ENCODE results near the gene RILPL2.
"Not testable (repeated sequence)": the region's sequence is repeated elsewhere in the genome, so short reads cannot be mapped to it uniquely, and the experiment has no call there.

RILPL2 gene

DNA sequence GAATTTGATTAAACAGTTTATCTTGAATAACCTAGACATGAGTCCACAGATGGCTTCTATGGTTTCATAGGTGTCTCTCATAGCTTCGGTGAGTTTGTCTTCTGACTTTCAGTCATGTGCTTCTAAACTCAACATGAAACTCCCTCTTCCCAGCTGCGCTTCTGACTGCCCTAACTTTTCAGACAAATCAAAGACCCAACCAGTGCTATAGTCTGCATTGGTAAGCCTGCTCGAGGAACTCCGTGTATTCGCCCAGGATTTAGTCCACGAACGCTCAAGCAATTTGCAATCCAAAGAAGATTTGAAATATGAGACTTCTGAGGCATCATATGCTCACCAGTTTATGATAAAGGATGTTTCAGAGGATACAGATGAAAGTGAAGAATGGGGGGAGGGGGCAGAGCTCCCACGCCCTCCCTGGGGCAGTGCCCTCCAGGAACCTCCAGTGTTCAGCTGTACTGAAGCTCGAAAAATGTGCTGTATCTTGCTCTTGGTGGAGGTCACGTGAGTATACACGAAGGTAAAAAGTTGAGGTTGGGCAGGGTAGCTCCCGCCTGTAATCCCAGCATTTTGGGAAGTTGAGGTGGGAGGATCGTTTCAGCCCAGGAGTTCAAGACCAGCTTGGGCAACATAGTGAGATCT, 5.2 kb upstream of the RILPL2 start:
- DNase-seq (ENCODE audit: insufficient read length, low spot score) (no peak), FAIRE-seq (no peak)
- TF ChIP-seq POLR2A (IDR thresholded peaks at IDR 0.05; ENCODE audit: low read depth, low read length): no peak

DNA sequence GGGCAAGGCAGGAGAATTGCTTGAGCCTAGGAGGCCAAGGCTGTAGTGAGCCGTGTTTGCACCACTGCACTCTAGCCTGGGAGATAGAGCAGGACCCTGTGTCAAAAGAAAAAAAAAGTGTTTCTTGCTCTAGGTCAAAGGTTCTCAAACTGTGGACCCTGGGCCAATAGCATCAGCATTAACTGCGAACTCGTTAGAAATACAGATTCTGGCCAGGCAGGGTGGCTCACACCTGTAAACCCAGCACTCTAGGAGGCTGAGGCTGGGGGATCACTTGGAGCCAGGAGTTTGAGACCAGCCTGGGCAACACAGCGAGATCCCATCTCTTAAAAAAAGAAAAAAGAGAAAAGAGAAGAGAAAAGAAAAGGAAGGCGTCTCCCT, 858 bp downstream of the RILPL2 start:
- FAIRE-seq: no peak
- TF ChIP-seq POLR2A (IDR thresholded peaks at IDR 0.05; ENCODE audit: low read depth, low read length): no peak

DNA sequence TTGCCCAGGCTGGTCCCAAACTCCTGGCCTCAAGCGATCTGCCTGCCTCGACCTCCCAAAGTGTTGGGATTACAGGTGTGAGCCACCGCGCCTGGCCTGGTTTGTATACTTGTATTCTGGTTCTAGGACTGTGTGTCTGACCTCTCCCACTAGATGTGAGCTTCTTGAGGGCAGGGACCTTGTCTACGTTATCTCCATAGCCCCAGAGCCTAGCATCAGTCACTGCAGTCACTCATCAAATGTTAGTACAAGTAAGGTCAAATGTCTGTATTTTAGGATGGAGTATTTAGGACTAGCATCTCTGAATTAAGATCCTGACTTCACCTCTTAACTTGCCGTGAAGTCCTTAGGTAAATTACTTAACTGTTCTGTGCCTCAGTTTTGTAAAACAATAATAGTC, 2.9 kb downstream of the RILPL2 start:
- no peak for FAIRE-seq
- DNase-seq (ENCODE audit: insufficient read length, low spot score): no peak
- no peak for TF ChIP-seq POLR2A (IDR thresholded peaks at IDR 0.05; ENCODE audit: low read depth, low read length)

More for the DNA sequence above, 858 bp downstream of the RILPL2 start:
- DNase-seq (ENCODE audit: insufficient read length, low spot score): no peak

DNA sequence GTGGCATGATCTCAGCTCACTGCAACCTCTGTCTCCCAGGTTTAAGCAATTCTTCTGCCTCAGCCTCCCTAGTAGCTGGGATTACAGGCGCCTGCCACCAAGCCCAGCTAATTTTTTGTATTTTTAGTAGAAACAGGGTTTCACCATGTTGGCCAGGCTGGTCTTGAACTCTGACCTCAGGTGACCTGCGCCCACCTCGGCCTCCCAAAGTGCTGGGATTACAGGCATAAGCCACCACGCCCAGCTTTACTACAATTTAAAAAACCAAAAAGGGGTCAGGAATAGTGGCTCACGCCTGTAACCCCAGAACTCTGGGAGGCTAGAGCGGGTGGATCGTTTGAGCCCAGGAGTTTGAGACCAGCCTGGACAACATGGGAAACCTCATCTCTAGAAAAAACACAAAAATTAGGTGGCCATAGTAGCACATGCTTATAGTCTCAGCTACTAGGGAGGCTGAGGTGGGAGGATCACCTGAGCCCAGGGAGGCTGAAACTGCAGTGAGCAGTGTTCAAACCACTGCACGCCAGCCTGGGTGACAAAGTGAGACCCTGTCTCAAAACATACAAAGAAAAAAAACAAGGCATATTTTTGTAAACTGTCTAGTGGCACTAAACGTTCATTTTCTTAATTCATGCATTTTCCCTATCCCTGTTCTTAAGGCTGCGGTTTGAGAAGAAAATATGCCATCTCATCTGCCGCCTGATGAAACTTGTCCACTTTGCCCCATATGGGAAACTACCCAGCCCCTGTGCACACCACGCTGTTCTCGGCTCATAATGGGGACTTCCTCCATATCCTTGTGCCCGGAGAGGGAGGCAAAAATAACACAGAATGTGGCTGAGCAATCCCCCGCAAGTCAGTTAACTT, 4.3 kb downstream of the RILPL2 start:
- FAIRE-seq; DNase-seq (ENCODE audit: insufficient read length, low spot score): not testable (repeated sequence)

DNA sequence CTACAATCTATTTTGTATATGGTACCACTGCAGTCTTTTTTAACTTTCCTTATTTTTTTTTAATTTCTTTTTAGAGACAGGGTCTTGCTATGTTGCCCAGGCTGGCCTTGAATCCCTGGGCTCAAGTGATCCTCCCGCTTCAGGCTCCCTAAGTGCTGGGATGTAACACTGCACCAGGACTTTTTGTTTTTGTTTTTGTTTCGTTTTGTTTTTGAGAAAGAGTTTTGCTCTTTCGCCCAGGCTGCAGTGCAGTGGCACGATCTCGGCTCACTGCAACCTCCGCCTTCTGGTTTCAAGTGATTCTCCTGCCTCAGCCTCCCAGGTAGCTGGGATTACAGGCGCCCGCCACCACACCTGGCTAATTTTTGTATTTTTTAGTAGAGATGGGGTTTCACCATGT, 7.4 kb downstream of the RILPL2 start:
- not testable (repeated sequence) for FAIRE-seq; DNase-seq (ENCODE audit: insufficient read length, low spot score)

DNA sequence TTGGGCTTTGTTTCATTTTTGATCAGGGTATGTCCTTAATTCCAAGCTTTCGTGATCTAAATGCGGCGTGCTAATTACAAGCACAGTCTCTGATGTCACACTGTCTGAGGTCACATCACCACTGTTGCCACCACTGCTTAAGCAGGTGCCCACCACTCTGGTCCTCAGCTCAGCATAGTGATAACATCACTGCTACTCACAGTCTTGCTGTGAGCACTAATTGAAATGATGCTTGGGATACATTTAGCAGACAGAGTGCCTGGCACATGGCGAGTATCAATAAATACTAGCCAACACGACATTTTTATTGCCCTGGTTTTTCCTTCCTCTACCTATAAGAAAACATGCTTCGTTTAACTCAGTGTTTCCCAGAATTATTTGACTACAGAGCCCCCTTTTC, 7.9 kb downstream of the RILPL2 start:
- DNase-seq (ENCODE audit: insufficient read length, low spot score) (no peak), FAIRE-seq (no peak)
- no peak for TF ChIP-seq POLR2A (IDR thresholded peaks at IDR 0.05; ENCODE audit: low read depth, low read length)

DNA sequence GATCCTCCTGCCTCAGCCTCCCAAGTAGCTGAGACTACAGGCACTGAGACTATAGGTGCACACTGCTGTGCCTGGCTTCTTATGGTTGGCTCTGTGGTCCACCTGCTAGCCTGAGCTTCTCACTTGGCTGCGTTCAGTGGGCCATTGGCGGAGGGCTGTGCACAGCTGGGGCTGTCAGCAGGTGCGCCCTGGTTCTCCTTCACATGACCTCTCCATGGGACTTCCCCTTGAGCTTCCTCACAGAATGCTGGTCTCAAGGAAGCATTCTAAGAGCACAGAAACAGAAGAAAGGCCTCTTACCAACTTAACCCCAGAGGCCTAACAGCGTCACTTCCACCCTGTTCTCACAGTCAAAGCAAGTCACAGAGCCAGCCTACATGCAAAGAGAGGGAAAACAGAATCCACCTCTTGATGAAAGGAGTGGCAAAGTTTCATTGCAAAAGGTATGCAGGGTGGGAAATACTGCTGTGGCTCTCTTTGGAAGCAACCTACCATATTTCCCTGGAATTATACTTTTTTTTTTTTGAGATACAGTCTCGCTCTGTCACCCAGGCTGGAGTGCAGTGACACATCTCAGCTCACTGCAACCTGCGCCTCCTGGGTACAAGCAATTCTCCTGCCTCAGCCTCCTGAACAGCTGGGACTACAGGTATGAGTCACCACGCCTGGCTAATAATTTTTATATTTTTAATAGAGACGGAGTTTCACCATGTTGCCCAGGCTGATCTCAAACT, 9.3 kb downstream of the RILPL2 start:
- TF ChIP-seq POLR2A (IDR thresholded peaks at IDR 0.05; ENCODE audit: low read depth, low read length): no peak
- FAIRE-seq: no peak
- DNase-seq (ENCODE audit: insufficient read length, low spot score): no peak

DNA sequence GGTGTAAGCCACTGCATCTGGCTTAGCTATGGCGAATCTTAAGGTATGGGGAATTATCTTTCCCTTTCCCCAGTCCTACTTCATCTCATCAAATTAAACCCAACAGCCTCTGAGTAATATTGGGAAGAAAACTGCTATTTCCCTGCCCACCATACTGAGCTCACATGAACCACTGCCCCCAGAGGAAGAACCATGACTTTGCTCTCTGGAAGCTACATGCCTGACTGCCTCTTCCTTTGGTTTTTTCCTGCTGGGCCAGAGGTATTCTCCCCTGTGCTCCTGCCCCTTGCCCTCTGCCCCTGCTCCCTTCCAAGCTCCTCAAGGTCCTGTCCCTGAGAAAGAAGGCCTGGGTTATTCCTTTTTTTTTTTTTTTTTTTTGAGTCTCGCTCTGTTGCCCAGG, 15.2 kb downstream of the RILPL2 start:
- no peak for DNase-seq (ENCODE audit: insufficient read length, low spot score)
- no peak for TF ChIP-seq POLR2A (IDR thresholded peaks at IDR 0.05; ENCODE audit: low read depth, low read length)
- no peak for FAIRE-seq

DNA sequence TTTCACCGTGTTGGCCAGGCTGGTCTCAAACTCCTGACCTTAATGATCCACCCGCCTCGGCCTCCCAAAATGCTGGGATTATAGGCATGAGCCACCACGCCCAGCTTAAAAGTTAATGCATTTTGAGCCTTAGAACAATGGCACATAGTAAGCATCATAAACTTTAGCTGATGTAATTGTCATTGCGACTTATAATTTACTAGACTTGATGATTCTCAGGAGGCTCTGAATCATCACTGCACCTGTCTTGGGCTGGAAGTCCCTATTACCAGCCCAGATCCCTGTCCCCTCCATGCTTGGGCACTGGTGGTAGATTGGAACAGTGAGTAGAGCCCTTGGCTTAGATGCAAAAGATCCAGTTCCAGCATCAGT, 26.5 kb downstream of the RILPL2 start:
- FAIRE-seq: no peak

DNA sequence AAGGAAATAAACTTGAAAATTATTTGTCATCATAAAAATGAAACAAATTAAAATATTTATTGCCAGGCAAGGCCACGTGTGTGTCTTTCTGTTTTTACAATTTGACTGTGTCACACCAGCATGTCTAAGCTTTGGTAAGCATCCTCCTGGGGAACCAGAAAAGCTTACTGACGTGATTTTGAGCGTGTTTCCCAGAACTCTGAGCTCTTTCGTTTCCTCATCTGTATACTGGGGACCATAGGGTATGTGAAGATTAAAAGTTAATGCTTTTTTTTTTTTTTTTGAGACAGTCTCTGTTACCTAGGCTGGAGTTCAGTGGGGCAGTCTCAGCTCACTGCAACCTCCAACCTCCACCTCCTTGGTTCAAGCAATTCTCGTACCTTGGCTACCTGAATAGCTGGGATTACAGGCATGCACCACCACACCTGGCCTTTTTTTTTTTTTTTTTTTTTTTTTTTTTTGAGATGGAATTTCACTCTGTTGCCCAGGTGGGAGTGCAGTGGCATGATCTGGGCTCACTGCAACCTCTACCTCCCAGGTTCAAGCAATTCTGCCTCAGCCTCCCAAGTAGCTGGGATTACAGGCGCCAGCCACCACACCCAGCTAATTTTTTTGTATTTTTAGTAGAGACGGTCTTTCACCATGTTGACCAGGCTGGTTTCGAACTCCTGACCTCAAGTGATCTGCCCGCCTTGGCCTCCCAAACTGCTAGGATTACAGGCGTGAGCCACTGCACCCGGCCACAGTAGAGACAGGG, 27.0 kb downstream of the RILPL2 start:
- not testable (repeated sequence) for FAIRE-seq; DNase-seq (ENCODE audit: insufficient read length, low spot score)

More for the DNA sequence above, 26.5 kb downstream of the RILPL2 start:
- DNase-seq (ENCODE audit: insufficient read length, low spot score): no peak
- TF ChIP-seq POLR2A (IDR thresholded peaks at IDR 0.05; ENCODE audit: low read depth, low read length): no peak

DNA sequence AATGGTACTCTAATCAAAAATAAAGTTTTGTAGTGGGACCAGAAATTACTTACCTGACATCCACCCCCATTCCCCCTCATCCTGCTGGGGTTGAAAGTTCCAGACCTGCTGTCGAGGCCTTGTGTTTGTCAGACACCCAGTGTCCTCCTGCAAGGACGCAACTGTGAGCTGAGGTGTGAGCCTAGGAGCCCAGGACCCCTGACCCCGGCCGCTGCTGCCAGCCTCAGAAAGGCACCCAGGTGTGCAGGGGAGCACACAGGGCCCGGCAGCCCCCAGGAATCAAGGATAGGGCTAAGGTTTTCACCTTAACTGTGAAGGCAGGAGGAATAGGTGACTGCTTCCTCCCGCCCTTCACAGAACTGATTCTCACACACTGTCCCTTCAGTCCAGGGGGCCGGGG, 27.9 kb downstream of the RILPL2 start:
- not testable (repeated sequence) for FAIRE-seq

DNA sequence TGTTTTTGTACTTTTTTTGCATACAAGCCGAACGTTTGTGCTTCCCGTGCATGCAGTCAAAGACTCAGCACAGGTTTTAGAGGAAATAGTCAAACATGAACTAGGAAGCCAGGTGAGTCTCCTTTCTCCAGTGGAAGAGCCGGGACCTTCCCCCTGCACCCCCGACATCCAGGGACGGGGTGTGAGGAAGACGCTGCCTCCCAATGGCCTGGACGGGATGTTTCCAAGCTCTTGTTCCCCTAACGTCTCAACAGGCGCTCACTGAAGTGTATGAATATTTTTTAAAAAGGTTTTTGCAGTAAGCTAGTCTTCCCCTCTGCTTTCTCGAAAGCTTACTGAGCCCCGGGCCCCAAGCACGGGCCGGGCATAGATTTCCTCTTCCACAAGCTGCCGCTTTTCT, 28.6 kb downstream of the RILPL2 start:
- not testable (repeated sequence) for FAIRE-seq

More for the DNA sequence above, 27.9 kb downstream of the RILPL2 start:
- not testable (repeated sequence) for DNase-seq (ENCODE audit: insufficient read length, low spot score)

DNA sequence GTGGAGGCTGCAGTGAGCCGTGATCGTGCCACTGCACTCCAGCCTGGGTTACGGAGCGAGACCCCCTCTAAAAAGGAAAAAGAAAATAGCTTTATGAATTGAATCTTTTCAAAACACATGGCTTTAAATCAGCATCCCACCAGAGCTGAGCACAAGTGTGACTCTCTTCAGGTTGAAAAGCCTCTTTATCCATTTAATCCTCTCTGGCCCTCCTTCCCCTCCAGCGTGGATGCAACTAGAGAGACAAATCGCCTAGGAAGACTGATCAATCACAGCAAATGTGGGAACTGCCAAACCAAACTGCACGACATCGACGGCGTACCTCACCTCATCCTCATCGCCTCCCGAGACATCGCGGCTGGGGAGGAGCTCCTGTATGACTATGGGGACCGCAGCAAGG, 29.2 kb downstream of the RILPL2 start:
- not testable (repeated sequence) for FAIRE-seq; DNase-seq (ENCODE audit: insufficient read length, low spot score)

More for the DNA sequence above, 28.6 kb downstream of the RILPL2 start:
- DNase-seq (ENCODE audit: insufficient read length, low spot score): not testable (repeated sequence)

DNA sequence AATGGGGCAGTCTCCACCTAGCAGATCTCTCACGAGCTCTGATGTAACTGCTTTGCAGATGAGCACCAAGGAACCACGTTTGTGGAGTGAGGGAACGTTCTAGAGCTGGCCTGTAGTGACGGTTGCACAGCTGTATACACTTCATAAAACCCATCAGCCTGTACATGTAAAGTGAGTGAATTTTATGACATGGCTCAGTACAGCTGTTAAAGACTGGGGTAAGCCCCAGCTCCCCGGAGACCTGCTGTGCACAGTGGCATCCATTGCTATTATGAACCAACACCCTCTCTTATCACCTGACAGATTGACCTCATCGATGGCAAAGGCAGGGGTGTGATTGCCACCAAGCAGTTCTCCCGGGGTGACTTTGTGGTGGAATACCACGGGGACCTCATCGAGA, 31.9 kb downstream of the RILPL2 start:
- FAIRE-seq: no peak
- DNase-seq (ENCODE audit: insufficient read length, low spot score): no peak
- no peak for TF ChIP-seq POLR2A (IDR thresholded peaks at IDR 0.05; ENCODE audit: low read depth, low read length)

All from H54 (cell line).